ENCODE data around the gene MRFAP1L1. TPM values are rescaled to one million over a fixed set of nuclear protein-coding genes. Genes with fewer than 3 reads are reported as not detected.

MRFAP1L1 gene
- total RNA-seq, 4 donors from 2014 or later, result 51.6 to 76.6 (median 59.6) TPM

GRCh38 chr4:6753891-6754290 is 44.2 kb upstream of the MRFAP1L1 start:
- DNase-seq (ENCODE audit: low spot score in 2 of 2), result no peak
- TF ChIP-seq, protein P1, sequence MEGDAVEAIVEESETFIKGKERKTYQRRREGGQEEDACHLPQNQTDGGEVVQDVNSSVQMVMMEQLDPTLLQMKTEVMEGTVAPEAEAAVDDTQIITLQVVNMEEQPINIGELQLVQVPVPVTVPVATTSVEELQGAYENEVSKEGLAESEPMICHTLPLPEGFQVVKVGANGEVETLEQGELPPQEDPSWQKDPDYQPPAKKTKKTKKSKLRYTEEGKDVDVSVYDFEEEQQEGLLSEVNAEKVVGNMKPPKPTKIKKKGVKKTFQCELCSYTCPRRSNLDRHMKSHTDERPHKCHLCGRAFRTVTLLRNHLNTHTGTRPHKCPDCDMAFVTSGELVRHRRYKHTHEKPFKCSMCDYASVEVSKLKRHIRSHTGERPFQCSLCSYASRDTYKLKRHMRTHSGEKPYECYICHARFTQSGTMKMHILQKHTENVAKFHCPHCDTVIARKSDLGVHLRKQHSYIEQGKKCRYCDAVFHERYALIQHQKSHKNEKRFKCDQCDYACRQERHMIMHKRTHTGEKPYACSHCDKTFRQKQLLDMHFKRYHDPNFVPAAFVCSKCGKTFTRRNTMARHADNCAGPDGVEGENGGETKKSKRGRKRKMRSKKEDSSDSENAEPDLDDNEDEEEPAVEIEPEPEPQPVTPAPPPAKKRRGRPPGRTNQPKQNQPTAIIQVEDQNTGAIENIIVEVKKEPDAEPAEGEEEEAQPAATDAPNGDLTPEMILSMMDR (IDR thresholded peaks at IDR 0.05), result no peak
- no peak for TF ChIP-seq EP300 (IDR thresholded peaks at IDR 0.05)
- no peak for TF ChIP-seq POLR2A (IDR thresholded peaks at IDR 0.05)
- no peaks in the 10 kb centered on the region for H3K27me3 ChIP-seq
- WGBS, 2 donors, result 86 to 87% methylated on average over 8 to 9 of the region's 9 CpGs
- H3K4me3 ChIP-seq, result no peak overlapping the region
- H3K36me3 ChIP-seq, result no peaks in the 10 kb centered on the region
- no peak overlapping the region for H3K27ac ChIP-seq
- H3K4me1 ChIP-seq, result peaks cover 0 to 36% (median 17%) of the 10 kb centered on the region in 4 donors
- no peaks in the 10 kb centered on the region for H3K9me3 ChIP-seq

GRCh38 chr4:6753103-6753560 is 43.5 kb upstream of the MRFAP1L1 start:
- Histone ChIP-seq H3K9me3 (no peaks in the 10 kb centered on the region), H3K4me1 (peaks cover 0 to 44% (median 24%) of the 10 kb centered on the region in 4 donors), H3K27ac (peak overlapping the region in 2 of 4 donors; percentile 37 to 85), H3K4me3 (no peak overlapping the region), H3K36me3 (no peaks in the 10 kb centered on the region), H3K27me3 (no peaks in the 10 kb centered on the region)
- TF ChIP-seq POLR2A (IDR thresholded peaks at IDR 0.05), result no peak
- TF ChIP-seq EP300 (IDR thresholded peaks at IDR 0.05), result no peak
- TF ChIP-seq, protein P1 (IDR thresholded peaks at IDR 0.05), result no peak
- 74 to 93% methylated on average over 16 to 17 of the region's 18 CpGs for WGBS, 2 donors
- no peak for DNase-seq (ENCODE audit: low spot score in 2 of 2)

DNA sequence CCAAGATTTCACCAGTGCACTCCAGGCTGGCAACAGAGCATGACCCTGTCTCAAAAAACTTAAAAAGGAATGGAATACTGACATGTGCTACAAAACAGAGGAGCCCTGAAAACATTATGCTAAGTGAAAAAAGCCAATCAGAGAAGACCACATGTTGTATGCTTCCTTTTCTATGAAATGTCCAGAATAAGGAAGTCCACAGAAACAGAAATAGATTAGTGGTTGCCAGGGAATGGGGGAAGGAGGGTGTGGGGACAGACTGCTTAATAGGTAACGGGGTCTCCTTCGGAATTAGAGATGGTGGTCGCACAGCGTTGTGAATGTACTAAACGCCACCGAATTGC is 42.8 kb upstream of the MRFAP1L1 start:
- Histone ChIP-seq H3K36me3 (no peaks in the 10 kb centered on the region), H3K27me3 (no peaks in the 10 kb centered on the region), H3K4me3 (no peak overlapping the region), H3K9me3 (no peaks in the 10 kb centered on the region), H3K4me1 (peaks cover 0 to 51% (median 31%) of the 10 kb centered on the region in 4 donors), H3K27ac (peak overlapping the region in 2 of 4 donors; percentile 37 to 85)
- DNase-seq (ENCODE audit: low spot score in 2 of 2), result no peak
- WGBS, 2 donors, result 81 to 91% methylated on average over 6 of the region's 6 CpGs
- no peak for TF ChIP-seq POLR2A (IDR thresholded peaks at IDR 0.05)
- TF ChIP-seq, protein P1 (IDR thresholded peaks at IDR 0.05), result no peak
- TF ChIP-seq EP300 (IDR thresholded peaks at IDR 0.05), result no peak

- Histone ChIP-seq H3K9me3 (no peaks in the 10 kb centered on the region), H3K27ac (peak overlapping the region in 3 of 4 donors; percentile 2 to 85 (median 77)), H3K27me3 (no peaks in the 10 kb centered on the region), H3K4me1 (peaks cover 0 to 57% (median 37%) of the 10 kb centered on the region in 4 donors), H3K36me3 (no peaks in the 10 kb centered on the region), H3K4me3 (no peak overlapping the region)
- WGBS, 2 donors, result 76 to 78% methylated on average over 18 of the region's 18 CpGs
- no peak for DNase-seq (ENCODE audit: low spot score in 2 of 2)
- TF ChIP-seq POLR2A (IDR thresholded peaks at IDR 0.05) (no peak), EP300 (IDR thresholded peaks at IDR 0.05) (no peak)
- TF ChIP-seq, protein P1 (IDR thresholded peaks at IDR 0.05), result no peak
These were observed 42.2 kb upstream of the MRFAP1L1 start for GRCh38 chr4:6751611-6752485.
